BE2C (cell line): Measurements from ENCODE around the gene ALOX5AP.

Source experiments
- DNase-seq: peaks from one replicate; pipeline ENCODE4 v3.0.0-alpha.2; 2020
- H3K27me3 ChIP-seq: fragments of 250-450 bp; sonication (Bioruptor Pico); 2 replicates; pipeline ENCODE4 v1.5.1; 2020; ENCODE audit warnings: mild to moderate bottlenecking
- H3K36me3 ChIP-seq: fragments of 250-450 bp; sonication (Bioruptor Pico); 2 replicates; pipeline ENCODE4 v1.5.1; 2020; ENCODE audit warnings: mild to moderate bottlenecking
- H3K4me1 ChIP-seq: fragments of 250-450 bp; sonication (Bioruptor Pico); 2 replicates; pipeline ENCODE4 v1.5.1; 2020
- H3K4me3 ChIP-seq: 2 replicates; pipeline ENCODE4 v1.5.1; 2011; ENCODE audit warnings: low read depth, low read length
- H3K9me3 ChIP-seq: fragments of 250-450 bp; sonication (Bioruptor Pico); 2 replicates; pipeline ENCODE4 v1.5.1; 2020
- CTCF ChIP-seq: IDR thresholded peaks from 2 replicates; pipeline ENCODE4 v1.5.1; 2012; ENCODE audit warnings: mild to moderate bottlenecking, low read depth, low read length

The ALOX5AP gene

DNA sequence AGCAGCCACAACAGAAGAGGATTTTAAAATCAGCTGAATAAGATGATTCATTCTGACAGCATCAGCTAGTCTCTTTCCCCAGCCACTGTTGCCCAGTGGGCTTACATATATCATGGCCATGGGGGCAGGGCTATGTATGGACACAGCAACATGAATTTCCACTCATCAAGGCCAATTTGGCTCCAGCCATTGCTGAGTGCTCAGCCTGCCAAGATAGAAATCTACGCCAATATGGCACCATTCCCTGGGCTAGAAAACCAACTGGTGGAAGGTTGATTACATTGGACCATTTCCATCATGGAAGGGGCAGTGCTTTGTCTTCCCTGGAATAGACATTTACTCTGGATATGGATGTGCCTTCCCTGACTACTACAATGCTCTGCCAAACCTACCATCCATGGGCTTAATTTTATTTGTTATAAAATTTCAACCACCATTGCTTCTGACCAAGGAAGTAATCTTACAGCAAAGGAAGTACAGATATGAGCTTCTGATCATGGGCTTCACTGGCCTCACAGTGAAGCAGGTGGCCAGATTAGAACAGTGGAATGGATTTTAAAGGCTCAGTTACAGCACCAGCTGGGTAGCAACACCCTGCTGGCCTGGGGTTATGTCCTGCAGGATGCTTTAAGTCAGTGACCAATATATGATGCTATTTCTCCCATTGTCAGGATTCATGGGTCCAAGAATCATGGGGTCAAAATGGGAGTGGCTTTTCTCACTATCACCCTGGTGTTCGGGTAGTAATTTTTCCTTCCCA is 9.8 kb upstream of the ALOX5AP start:
- Histone ChIP-seq H3K4me3 (no peak overlapping the region), H3K9me3 (no peaks in the 10 kb centered on the region), H3K27me3 (no peaks in the 10 kb centered on the region), H3K36me3 (no peaks in the 10 kb centered on the region), H3K4me1 (no peaks in the 10 kb centered on the region)
- TF ChIP-seq CTCF: no peak
- no peak for DNase-seq

- no peak for DNase-seq
- Histone ChIP-seq H3K9me3 (no peaks in the 10 kb centered on the region), H3K36me3 (no peaks in the 10 kb centered on the region), H3K4me3 (no peak overlapping the region), H3K4me1 (no peaks in the 10 kb centered on the region), H3K27me3 (no peaks in the 10 kb centered on the region)
- TF ChIP-seq CTCF: no peak
Observed at GRCh38 chr13:30726192-30726591, 9.2 kb upstream of the ALOX5AP start.

- H3K9me3 ChIP-seq: no peaks in the 10 kb centered on the region
- no peak overlapping the region for H3K4me3 ChIP-seq
- TF ChIP-seq CTCF: no peak
- no peaks in the 10 kb centered on the region for H3K27me3 ChIP-seq
- no peak for DNase-seq
- H3K36me3 ChIP-seq: no peaks in the 10 kb centered on the region
- no peaks in the 10 kb centered on the region for H3K4me1 ChIP-seq
Observed at GRCh38 chr13:30727491-30728355, 7.6 kb upstream of the ALOX5AP start.

DNA sequence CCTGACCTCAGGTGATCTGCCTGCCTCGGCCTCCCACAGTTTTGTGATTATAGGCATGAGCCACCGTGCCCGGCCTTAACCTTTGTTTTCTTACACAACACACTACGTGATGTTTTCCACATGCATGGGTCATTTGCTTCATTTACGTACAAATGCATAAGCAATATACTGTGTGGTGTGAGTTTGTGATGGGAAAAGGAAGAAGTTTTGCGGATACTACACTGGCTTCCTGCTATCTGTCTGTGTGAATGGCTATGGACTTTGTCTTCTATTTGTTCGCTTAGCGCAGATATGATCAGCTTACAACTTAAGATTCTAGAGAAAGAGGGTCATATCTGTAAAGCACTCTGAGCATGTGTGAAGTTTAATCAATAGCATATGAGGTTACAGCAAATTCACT is 5.5 kb upstream of the ALOX5AP start:
- no peak overlapping the region for H3K4me3 ChIP-seq
- no peaks in the 10 kb centered on the region for H3K36me3 ChIP-seq
- H3K27me3 ChIP-seq: no peaks in the 10 kb centered on the region
- no peaks in the 10 kb centered on the region for H3K4me1 ChIP-seq
- no peak for TF ChIP-seq CTCF
- no peak for DNase-seq
- no peaks in the 10 kb centered on the region for H3K9me3 ChIP-seq

DNA sequence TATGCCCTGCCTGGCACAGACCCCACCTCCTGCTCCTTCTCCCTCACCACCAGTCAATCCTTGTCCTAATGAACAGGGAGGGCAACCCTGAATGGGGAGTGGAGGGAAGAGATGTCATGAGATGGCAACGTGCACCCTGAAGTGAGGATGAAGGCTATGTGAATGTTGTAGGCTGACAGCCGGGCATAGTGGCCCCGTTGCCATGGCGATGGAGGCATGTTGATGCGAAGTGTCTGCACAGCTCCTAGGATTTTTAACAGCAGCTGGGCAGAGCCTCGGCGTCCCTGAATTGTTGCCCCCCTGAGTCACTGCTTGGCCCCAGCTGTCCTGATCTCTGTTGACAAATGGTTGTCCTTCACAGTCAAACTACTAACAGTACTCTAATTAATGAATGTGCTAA is 4.8 kb upstream of the ALOX5AP start:
- peak; percentile 43 for DNase-seq
- Histone ChIP-seq H3K36me3 (no peaks in the 10 kb centered on the region), H3K27me3 (no peaks in the 10 kb centered on the region), H3K4me3 (no peak overlapping the region), H3K9me3 (no peaks in the 10 kb centered on the region), H3K4me1 (no peaks in the 10 kb centered on the region)
- TF ChIP-seq CTCF: no peak
